ENCODE results near the gene SETBP1.

SETBP1 gene

GRCh38 chr18:44659771-44660170 is 20.9 kb upstream of the SETBP1 start:
- H3K27me3 ChIP-seq (ENCODE audit: low read depth) = no peaks in the 10 kb centered on the region
- in situ Hi-C loops (cut with MboI; ENCODE audit: low sequenced_read_pairs) = no loop called here
- no peak for DNase-seq (ENCODE audit: low spot score in 2 of 2)

GRCh38 chr18:44668270-44668975 is 12.3 kb upstream of the SETBP1 start:
- H3K36me3 ChIP-seq (replicated peaks) = no peaks in the 10 kb centered on the region
- 0 out of 2 replicates have a peak, but pooled peaks cover 3% of the 10 kb centered on the region for H3K27me3 ChIP-seq (ENCODE audit: low read depth)
- H3K4me1 ChIP-seq = no peaks in the 10 kb centered on the region
- in situ Hi-C loops (cut with MboI; ENCODE audit: low sequenced_read_pairs) = no loop called here
- no peaks in the 10 kb centered on the region for H3K9me3 ChIP-seq
- H3K4me3 ChIP-seq = no peak overlapping the region
- DNase-seq (ENCODE audit: low spot score in 2 of 2) = no peak

More at GRCh38 chr18:44659771-44660170, 20.9 kb upstream of the SETBP1 start:
- no peak overlapping the region for H3K4me3 ChIP-seq
- no peaks in the 10 kb centered on the region for H3K4me1 ChIP-seq
- no peaks in the 10 kb centered on the region for H3K9me3 ChIP-seq
- H3K36me3 ChIP-seq (replicated peaks) = no peaks in the 10 kb centered on the region

DNA sequence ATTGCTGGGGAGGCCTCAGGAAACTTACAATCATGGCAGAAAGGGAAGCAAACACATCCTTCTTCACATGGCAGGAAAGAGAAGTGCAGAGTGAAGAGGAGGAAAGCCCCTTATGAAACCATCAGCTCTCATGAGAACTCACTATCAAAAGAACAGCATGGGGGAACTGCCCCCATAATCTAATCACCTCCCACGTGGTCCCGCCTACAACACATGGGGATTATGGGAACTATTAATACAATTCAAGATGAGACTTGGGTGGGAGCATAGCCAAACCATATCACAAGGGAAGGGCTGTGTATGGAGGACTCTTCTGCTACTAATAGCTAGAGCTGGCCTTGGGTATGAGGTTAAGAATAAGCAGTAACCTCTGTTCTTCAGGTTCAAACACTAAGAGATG is 8.8 kb upstream of the SETBP1 start:
- 0 out of 2 replicates have a peak, but pooled peaks cover 3% of the 10 kb centered on the region for H3K27me3 ChIP-seq (ENCODE audit: low read depth)
- in situ Hi-C loops (cut with MboI; ENCODE audit: low sequenced_read_pairs) = no loop called here

DNA sequence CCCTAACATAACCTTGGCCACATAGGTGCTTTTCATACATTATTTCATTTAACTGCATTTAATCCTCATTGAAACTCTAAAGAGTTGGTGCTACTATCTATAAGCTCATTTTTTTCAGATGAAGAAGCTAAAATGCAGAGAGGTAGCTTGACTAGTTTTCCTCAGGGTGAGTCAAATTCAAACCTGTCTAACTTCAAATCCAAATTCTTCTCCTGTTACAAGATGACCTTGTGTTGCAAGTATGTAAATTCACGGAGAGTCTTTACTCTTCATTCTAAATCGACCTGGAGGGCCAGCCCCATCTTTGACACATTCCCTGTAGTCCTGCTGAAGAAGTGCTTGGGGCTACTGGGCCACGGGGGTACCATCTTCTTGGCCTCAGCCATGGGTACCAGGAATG is 8.2 kb upstream of the SETBP1 start:
- DNase-seq (ENCODE audit: low spot score in 2 of 2) = no peak
- no peaks in the 10 kb centered on the region for H3K36me3 ChIP-seq (replicated peaks)
- in situ Hi-C loops (cut with MboI; ENCODE audit: low sequenced_read_pairs) = no loop called here
- H3K27me3 ChIP-seq (ENCODE audit: low read depth) = 0 out of 2 replicates have a peak, but pooled peaks cover 3% of the 10 kb centered on the region
- no peaks in the 10 kb centered on the region for H3K4me1 ChIP-seq
- H3K9me3 ChIP-seq = no peaks in the 10 kb centered on the region
- H3K4me3 ChIP-seq = no peak overlapping the region

More for the DNA sequence above, 8.8 kb upstream of the SETBP1 start:
- Histone ChIP-seq H3K4me3 (no peak overlapping the region), H3K4me1 (no peaks in the 10 kb centered on the region), H3K36me3 (replicated peaks) (no peaks in the 10 kb centered on the region), H3K9me3 (no peaks in the 10 kb centered on the region)
- no peak for DNase-seq (ENCODE audit: low spot score in 2 of 2)

DNA sequence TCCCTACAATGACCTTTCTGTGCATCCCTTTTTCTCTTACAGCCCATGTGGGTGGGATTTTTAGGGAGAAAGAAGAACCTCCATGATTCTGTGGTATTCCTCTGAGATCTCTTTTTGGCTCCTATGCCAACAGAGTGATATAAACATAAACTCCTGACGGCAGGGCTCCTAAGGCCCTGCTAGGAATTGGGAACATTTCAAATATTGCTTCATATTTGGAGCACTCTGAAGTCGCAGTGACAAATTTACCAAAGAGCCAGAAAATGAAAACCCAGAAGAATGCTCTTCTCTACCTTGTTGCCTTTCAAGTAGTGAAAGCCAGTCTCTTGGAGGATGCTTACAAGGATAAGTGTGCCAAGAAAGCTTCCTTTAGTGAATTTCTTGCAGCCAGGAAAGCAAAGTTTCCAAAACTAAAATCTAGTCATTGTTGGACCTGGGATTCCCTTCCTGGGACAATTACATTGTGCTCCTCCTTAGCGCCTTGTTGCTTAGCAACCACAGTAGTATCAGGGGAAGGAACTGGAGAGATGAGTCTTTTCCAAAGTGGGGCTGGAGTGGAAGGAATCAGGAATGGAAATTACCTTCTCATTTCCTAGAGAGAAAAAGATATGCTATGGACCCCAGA is 7.3 kb upstream of the SETBP1 start:
- 0 out of 2 replicates have a peak, but pooled peaks cover 3% of the 10 kb centered on the region for H3K27me3 ChIP-seq (ENCODE audit: low read depth)
- no peaks in the 10 kb centered on the region for H3K36me3 ChIP-seq (replicated peaks)
- H3K4me1 ChIP-seq = no peaks in the 10 kb centered on the region
- no peaks in the 10 kb centered on the region for H3K9me3 ChIP-seq
- H3K4me3 ChIP-seq = no peak overlapping the region
- in situ Hi-C loops (cut with MboI; ENCODE audit: low sequenced_read_pairs) = no loop called here
- no peak for DNase-seq (ENCODE audit: low spot score in 2 of 2)

- no peak for DNase-seq (ENCODE audit: low spot score in 2 of 2)
- no peaks in the 10 kb centered on the region for H3K27me3 ChIP-seq (ENCODE audit: low read depth)
- in situ Hi-C loops (cut with MboI; ENCODE audit: low sequenced_read_pairs) = no loop called here
- peaks cover 8% of the 10 kb centered on the region for H3K4me1 ChIP-seq
- no peaks in the 10 kb centered on the region for H3K36me3 ChIP-seq (replicated peaks)
- H3K9me3 ChIP-seq = no peaks in the 10 kb centered on the region
- no peak overlapping the region for H3K4me3 ChIP-seq
Observed at GRCh38 chr18:44677933-44678332, 2.8 kb upstream of the SETBP1 start.

GRCh38 chr18:44678725-44679055 is 2.0 kb upstream of the SETBP1 start:
- in situ Hi-C loops (cut with MboI; ENCODE audit: low sequenced_read_pairs) = no loop called here

GRCh38 chr18:44679056-44679913 is 1.4 kb upstream of the SETBP1 start:
- peak; percentile 61 to 81 for DNase-seq (ENCODE audit: low spot score in 2 of 2)
- Histone ChIP-seq H3K9me3 (no peaks in the 10 kb centered on the region), H3K4me3 (peak overlapping the region; percentile 51), H3K27me3 (ENCODE audit: low read depth) (no peaks in the 10 kb centered on the region), H3K36me3 (replicated peaks) (no peaks in the 10 kb centered on the region), H3K4me1 (peaks cover 8% of the 10 kb centered on the region)
- in situ Hi-C loops (cut with MboI; ENCODE audit: low sequenced_read_pairs) = no loop called here

More at GRCh38 chr18:44678725-44679055, 2.0 kb upstream of the SETBP1 start:
- Histone ChIP-seq H3K27me3 (ENCODE audit: low read depth) (no peaks in the 10 kb centered on the region), H3K9me3 (no peaks in the 10 kb centered on the region), H3K36me3 (replicated peaks) (no peaks in the 10 kb centered on the region), H3K4me1 (peaks cover 8% of the 10 kb centered on the region), H3K4me3 (peak overlapping the region; percentile 51; the same call in 1 of the 2 replicates)
- no peak for DNase-seq (ENCODE audit: low spot score in 2 of 2)

- H3K9me3 ChIP-seq = no peaks in the 10 kb centered on the region
- no peaks in the 10 kb centered on the region for H3K27me3 ChIP-seq (ENCODE audit: low read depth)
- no peaks in the 10 kb centered on the region for H3K36me3 ChIP-seq (replicated peaks)
- H3K4me3 ChIP-seq = peak overlapping the region; percentile 44
- peaks cover 8% of the 10 kb centered on the region for H3K4me1 ChIP-seq
- in situ Hi-C loops (cut with MboI; ENCODE audit: low sequenced_read_pairs) = no loop called here
- DNase-seq (ENCODE audit: low spot score in 2 of 2) = peak; percentile 45 to 63
Observed at GRCh38 chr18:44679914-44680272, 795 bp upstream of the SETBP1 start.

- H3K4me1 ChIP-seq = peaks cover 8% of the 10 kb centered on the region
- peak overlapping the region; percentile 44 for H3K4me3 ChIP-seq
- H3K9me3 ChIP-seq = no peaks in the 10 kb centered on the region
- no peaks in the 10 kb centered on the region for H3K27me3 ChIP-seq (ENCODE audit: low read depth)
- H3K36me3 ChIP-seq (replicated peaks) = no peaks in the 10 kb centered on the region
- peak in 1 of 2 experiments; percentile 12 for DNase-seq (ENCODE audit: low spot score in 2 of 2)
- in situ Hi-C loops (cut with MboI; ENCODE audit: low sequenced_read_pairs) = no loop called here
Observed at GRCh38 chr18:44681076-44681970, 635 bp downstream of the SETBP1 start.

GRCh38 chr18:44682201-44682870 is 1.6 kb downstream of the SETBP1 start:
- in situ Hi-C loops (cut with MboI; ENCODE audit: low sequenced_read_pairs) = no loop called here
- peak in 1 of 2 experiments; percentile 20 for DNase-seq (ENCODE audit: low spot score in 2 of 2)
- Histone ChIP-seq H3K9me3 (no peaks in the 10 kb centered on the region), H3K36me3 (replicated peaks) (no peaks in the 10 kb centered on the region), H3K27me3 (ENCODE audit: low read depth) (no peaks in the 10 kb centered on the region), H3K4me3 (no peak overlapping the region), H3K4me1 (peaks cover 8% of the 10 kb centered on the region)

- Histone ChIP-seq H3K36me3 (replicated peaks) (no peaks in the 10 kb centered on the region), H3K9me3 (no peaks in the 10 kb centered on the region), H3K4me1 (peaks cover 8% of the 10 kb centered on the region), H3K4me3 (no peak overlapping the region), H3K27me3 (ENCODE audit: low read depth) (no peaks in the 10 kb centered on the region)
- in situ Hi-C loops (cut with MboI; ENCODE audit: low sequenced_read_pairs) = no loop called here
- peak in 1 of 2 experiments; percentile 23 for DNase-seq (ENCODE audit: low spot score in 2 of 2)
Observed at GRCh38 chr18:44682871-44683221, 2.2 kb downstream of the SETBP1 start.

DNA sequence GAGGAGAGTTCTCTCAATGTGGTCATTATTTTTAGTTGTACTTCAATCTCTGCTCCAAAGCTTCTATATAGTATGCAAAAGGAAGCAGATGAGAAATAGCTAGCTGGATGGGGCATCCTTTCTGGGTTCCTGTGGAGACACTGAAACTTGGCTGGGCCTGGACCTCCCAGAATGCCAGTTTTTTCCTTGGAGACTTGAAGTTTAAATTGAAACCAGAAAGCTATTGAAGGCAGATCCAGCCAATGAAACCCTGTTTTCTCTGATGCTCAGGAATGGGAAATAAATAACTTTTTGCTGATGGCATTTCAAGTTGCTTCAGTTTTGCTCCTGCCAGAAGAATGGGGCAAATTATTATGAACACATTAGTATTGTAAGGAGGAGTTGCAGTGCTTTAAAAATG is 2.9 kb downstream of the SETBP1 start:
- Histone ChIP-seq H3K9me3 (no peaks in the 10 kb centered on the region), H3K4me1 (peaks cover 8% of the 10 kb centered on the region), H3K27me3 (ENCODE audit: low read depth) (no peaks in the 10 kb centered on the region), H3K36me3 (replicated peaks) (no peaks in the 10 kb centered on the region), H3K4me3 (no peak overlapping the region)
- DNase-seq (ENCODE audit: low spot score in 2 of 2) = no peak
- in situ Hi-C loops (cut with MboI; ENCODE audit: low sequenced_read_pairs) = no loop called here
